AG10803 (cell line): ENCODE measurements around the gene ALG12.
A peak's percentile ranks its signal among the peaks of the same experiment; 100 is the strongest.

ENCODE experiments used
- DNase-seq: peaks from one replicate; pipeline ENCODE4 v3.0.0; 2010; ENCODE audit warnings: low read depth
- H3K4me3 ChIP-seq: 2 replicates; pipeline ENCODE4 v1.5.1; 2011; ENCODE audit warnings: mild to moderate bottlenecking, low read length, control low read depth
- CTCF ChIP-seq: conservative IDR thresholded peaks from 2 replicates; pipeline ENCODE4 v1.5.1; 2011; ENCODE audit warnings: mild to moderate bottlenecking, low read length, control low read depth, inconsistent platforms

Gene ALG12

DNA sequence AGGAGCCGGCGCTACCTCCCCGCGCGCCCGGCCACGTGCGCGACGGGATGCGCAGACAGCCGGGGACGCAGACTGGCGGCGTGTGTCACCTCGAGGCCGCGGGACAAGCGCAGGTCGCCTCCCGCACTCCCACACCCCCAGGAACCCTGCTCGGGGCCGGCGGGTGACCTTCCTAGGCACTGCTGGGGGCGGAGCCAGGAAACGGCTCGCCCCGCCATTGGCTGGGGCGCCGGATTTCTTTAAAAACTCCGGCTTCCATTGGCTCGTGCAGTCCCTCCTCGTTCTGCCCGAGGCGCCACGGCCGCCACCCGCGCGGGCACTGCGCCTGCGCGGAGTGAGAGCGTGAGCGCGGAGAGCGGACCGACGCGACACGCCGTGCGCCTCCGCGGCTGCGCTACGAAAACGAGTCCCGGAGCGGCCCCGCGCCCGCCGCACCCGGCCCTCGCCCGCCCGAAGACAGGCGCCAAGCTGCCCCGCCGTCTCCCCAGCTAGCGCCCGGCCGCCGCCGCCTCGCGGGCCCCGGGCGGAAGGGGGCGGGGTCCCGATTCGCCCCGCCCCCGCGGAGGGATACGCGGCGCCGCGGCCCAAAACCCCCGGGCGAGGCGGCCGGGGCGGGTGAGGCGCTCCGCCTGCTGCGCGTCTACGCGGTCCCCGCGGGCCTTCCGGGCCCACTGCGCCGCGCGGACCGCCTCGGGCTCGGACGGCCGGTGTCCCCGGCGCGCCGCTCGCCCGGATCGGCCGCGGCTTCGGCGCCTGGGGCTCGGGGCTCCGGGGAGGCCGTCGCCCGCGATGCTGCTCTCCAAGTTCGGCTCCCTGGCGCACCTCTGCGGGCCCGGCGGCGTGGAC, 42.1 kb upstream of the ALG12 start, which contains the start of gene PIM3:
PIM3 (plus strand) TSS at position 614 of the 846 bp plus-strand sequence; CDS start at position 790, 176 bp downstream.
- peak; percentile 97 for DNase-seq
- H3K4me3 ChIP-seq = peak within 1 kb of the TSS; percentile 74
- no peak for TF ChIP-seq CTCF

DNA sequence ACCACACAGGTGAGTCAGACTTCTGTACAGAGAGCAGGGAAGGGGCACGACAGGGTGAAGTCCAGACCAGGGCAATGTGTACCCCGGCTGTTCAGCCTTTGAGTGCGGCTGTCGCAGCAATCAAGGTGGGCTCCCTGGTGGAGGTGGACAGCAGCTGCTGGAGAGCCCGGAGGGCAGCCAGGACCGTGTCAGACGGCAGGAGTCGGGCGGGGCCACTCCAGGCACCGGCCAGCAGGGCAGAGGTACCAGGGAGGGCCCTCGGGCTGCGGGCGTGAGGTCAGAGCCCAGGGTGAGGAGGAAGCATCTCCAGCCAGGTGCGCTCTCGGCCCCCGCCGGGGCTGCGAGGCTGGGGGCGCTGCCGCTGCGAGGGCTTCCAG, 41.5 kb upstream of the ALG12 start:
- peak; percentile 18 for DNase-seq
- TF ChIP-seq CTCF = no peak
- peak overlapping the region; percentile 59 for H3K4me3 ChIP-seq

DNA sequence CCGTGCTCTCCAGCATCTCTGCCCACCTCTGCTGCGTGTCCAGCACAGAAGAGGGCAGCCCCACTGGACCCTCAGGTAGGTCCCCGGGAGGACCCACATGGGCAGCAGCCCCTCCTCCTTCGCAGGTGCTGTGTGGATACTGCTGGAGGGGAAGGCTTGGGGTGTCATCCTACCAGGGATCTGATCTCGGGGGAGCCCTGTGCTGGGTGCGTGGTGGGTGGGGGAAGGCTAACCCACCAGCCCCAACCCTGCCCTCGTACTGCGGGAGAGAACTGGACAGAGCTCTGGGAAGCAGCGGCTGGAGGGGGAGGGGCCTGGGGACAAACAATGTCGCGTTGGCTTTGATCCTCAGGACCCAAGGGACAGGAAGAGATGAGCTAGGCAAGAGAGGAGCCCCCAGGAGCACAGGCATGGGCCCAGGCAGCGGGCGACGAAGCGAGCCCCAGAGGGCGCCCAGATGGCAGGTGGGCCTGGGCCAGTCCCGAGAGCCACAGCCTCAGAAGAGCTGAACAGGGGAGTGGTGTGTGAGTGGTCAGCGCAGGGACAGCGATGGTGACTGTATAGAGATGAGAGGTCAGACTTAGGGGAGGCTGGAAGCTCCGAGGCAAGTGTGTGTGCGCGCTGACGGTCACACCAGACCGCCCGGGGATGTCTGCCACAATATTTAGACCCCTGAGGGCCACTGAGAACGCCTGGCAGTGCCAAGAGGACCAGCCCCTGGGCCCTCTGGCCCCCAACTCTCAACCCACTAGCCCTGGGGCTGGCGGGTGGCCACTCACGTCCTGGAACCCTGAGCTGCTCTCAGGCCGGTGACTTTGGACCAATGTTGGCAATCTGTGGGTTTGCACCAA, 40.9 kb upstream of the ALG12 start:
- no peak for TF ChIP-seq CTCF
- no peak for DNase-seq
- H3K4me3 ChIP-seq = peak overlapping the region; percentile 59

DNA sequence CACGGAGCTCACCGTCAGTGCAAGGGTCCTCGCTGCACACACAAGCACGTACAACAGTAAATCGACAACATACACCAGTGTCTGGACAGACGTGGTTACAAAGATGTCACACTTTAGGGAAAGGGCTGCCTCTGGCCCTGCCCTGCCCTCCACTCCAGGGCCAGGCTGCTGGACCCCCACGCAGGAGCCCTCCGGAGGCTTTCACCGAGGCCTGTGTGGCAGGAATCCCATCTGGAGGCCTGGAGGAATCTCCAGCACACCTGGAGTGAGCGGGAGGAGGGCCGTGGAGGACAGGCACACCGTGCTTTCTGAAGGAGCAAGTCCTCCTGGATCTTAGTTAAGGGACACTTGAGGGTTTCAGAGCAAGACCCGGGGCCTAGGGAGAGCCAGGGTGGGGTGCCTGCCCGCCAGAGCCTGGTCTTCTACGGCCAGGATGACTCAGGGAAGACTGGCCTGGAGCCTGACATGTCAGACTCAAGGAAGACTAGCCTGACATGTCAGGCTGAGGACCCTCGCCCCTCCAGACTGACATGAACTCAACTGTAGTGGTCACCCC, 40.2 kb upstream of the ALG12 start:
- no peak for DNase-seq
- H3K4me3 ChIP-seq = no peak overlapping the region
- TF ChIP-seq CTCF = no peak

GRCh38 chr22:49957826-49958365, 39.7 kb upstream of the ALG12 start:
- H3K4me3 ChIP-seq = no peak overlapping the region
- TF ChIP-seq CTCF = no peak
- no peak for DNase-seq

DNA sequence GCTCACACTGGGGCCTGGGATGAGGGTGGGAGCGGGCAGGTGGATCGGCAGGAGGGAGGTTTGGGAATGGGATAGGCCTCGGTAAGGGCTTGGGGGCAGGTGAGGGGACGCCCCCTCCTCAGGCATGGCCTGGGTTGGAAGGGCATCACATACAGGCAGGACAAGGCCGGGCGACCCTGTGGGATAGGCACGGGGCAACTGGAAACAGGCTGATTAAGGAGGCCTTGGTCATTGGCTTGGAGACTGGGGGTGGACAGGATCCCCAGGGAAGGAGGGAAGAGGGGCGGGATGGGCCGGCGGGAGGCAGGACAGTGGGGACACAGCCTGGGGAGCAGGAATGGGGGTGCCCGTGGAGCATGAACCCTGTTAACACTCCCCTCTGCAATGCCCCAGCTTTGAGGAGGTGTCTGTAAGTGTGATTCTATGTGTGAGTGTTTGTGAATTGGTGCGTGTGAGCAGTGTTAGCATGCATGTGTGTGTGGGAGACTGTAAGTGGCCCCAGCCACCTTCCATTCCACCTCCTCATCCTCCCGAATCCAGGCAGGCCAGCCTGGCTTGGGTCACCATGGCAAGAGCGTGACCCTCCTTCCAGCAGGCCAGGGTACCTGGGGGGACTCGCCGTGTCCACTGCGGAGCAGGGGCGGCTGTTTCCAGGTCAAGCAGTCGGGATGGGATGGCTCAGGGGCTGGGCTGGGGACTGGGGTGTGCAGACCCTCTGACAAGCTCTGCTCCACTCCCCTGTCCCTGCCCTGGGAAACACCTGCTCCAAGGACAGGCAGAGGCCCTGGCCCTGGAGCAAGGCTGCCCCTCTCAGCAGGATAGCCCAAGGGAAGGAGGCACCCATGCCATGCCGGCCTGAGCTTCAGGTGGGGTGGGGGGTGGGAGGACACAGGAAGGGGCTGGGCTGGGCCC, 38.9 kb upstream of the ALG12 start:
- no peak overlapping the region for H3K4me3 ChIP-seq
- no peak for TF ChIP-seq CTCF
- no peak for DNase-seq
